Measurements from ENCODE around the gene NUDCD3. TPM values are rescaled to one million over a fixed set of nuclear protein-coding genes. Genes with fewer than 3 reads are reported as not detected.

Gene NUDCD3
- total RNA-seq, 6 experiments from 2014 or later, result 24.4 to 47.1 (median 42.5) TPM

DNA sequence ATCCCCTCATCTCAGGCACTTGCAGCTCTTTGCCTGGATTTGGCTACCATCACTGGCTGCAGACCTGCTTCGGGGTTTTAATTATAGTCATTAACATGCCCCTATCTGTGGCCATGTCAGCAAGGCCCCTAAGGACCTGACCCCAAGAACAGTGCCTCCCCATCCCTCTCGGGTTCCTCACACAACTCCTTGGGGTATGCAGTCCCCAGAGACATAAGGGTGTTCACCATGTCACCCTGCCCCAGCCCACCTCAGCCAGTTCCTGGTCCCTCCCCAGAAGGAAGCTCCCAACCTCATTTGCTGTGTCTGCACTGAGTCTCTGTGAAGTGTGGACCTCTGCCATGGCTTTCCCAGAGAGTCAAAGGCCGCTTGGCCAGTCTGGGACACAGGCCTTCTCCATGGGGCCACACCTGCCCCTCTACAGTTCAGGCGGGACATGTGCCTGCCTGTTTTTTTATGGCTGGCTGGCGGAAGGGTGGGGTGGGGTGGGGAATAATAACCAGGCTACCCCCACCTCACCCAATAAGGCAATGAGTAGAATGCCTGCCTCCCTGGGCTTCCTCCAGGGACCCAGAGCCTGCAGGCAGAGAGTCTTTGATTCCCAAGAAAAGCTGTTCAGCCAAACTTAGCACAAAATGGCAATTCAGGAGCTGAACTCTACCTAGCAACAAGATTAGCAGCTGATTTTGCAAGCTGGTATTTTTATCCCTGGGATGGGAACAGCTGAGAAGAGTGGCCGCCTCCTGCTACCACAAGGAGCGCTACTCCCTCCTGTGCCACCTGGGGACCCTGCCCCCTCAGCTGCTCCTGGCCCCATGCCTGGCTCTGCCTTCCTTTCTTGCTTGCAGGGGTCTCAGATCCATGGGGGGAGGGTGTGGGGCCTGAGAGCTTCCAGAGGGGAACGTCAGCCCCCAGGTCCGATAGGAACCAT, 141.3 kb downstream of the NUDCD3 start:
- H3K4me3 ChIP-seq, result no peak overlapping the region
- no peaks in the 10 kb centered on the region for H3K4me1 ChIP-seq
- ATAC-seq, result no peak
- no peaks in the 10 kb centered on the region for H3K27me3 ChIP-seq
- TF ChIP-seq POLR2A (IDR thresholded peaks at IDR 0.05), result no peak
- TF ChIP-seq, protein P1, sequence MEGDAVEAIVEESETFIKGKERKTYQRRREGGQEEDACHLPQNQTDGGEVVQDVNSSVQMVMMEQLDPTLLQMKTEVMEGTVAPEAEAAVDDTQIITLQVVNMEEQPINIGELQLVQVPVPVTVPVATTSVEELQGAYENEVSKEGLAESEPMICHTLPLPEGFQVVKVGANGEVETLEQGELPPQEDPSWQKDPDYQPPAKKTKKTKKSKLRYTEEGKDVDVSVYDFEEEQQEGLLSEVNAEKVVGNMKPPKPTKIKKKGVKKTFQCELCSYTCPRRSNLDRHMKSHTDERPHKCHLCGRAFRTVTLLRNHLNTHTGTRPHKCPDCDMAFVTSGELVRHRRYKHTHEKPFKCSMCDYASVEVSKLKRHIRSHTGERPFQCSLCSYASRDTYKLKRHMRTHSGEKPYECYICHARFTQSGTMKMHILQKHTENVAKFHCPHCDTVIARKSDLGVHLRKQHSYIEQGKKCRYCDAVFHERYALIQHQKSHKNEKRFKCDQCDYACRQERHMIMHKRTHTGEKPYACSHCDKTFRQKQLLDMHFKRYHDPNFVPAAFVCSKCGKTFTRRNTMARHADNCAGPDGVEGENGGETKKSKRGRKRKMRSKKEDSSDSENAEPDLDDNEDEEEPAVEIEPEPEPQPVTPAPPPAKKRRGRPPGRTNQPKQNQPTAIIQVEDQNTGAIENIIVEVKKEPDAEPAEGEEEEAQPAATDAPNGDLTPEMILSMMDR (IDR thresholded peaks at IDR 0.05), result no peak
- no peak for DNase-seq
- WGBS (ENCODE audit: insufficient coverage, low coverage, low lambda C conversion rate, missing lambda C conversion rate), result 100% methylated on average over 1 of the region's 9 CpGs
- H3K9me3 ChIP-seq, result no peaks in the 10 kb centered on the region
- no peak overlapping the region for H3K27ac ChIP-seq
- no peaks in the 10 kb centered on the region for H3K36me3 ChIP-seq
- intact Hi-C loops (cut with DNase I), result no loop called here

DNA sequence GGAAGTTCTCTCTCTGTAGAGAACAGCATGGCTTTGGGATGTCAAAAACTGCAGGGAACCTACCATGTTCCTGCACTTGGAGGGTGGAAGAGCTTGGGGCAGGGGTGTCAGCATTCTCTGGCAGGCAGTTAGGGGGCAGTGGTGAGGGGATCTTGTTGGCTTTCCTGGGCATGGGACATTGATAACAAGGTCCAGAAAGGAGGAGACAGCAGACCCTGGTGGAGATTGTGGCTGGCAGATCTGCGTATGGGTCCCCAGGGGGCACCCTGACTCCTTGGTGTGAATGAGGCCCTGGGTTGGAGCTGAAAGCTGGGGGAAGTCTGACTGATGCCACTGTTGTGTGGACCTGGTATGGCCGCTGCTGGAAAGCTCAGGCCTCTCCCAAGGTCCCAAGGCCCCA, 142.2 kb downstream of the NUDCD3 start:
- no peaks in the 10 kb centered on the region for H3K9me3 ChIP-seq
- ATAC-seq, result peak in 2 of 4 donors; percentile 19 to 49
- H3K36me3 ChIP-seq, result no peaks in the 10 kb centered on the region
- H3K4me3 ChIP-seq, result no peak overlapping the region
- no CpG with 5 or more reads among the region's 2 CpGs for WGBS (ENCODE audit: insufficient coverage, low coverage, low lambda C conversion rate, missing lambda C conversion rate)
- no peak overlapping the region for H3K27ac ChIP-seq
- TF ChIP-seq, protein P1 (IDR thresholded peaks at IDR 0.05), result peak in 1 of 4 donors; percentile 8
- no peak for TF ChIP-seq POLR2A (IDR thresholded peaks at IDR 0.05)
- H3K27me3 ChIP-seq, result no peaks in the 10 kb centered on the region
- H3K4me1 ChIP-seq, result no peaks in the 10 kb centered on the region
- no peak for DNase-seq
- intact Hi-C loops (cut with DNase I), result no loop called here

DNA sequence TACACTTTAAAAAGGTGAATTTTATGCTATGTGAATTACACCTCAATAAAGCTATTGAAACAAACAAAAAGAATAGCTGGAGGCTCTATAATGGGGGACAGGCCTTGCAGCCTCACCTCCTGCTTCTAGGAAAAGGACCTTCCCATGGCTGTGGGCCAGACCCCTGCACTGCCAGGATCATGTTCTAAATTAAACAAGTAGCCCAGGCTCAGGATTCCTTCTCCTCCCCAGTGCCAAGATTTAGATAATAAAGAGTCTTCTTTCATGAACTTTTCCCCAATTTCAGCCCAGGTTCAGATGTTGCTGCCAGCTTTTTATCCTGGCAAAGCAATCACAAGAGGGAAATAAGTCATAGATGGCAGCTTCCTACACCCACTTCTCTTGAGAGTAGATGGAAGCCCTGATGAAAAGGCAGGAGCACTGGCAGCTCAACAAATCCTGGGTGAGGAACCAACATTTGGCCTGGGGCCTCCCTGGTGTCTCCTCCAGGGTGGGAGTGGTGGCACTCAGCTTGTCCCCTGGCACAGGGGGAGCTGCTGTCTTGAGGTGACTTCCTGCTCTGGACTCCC, 142.8 kb downstream of the NUDCD3 start:
- ATAC-seq (peak in 1 of 4 donors; percentile 27), DNase-seq (no peak)
- no peaks in the 10 kb centered on the region for H3K36me3 ChIP-seq
- H3K27me3 ChIP-seq, result no peaks in the 10 kb centered on the region
- intact Hi-C loops (cut with DNase I), result no loop called here
- H3K4me1 ChIP-seq, result no peaks in the 10 kb centered on the region
- H3K27ac ChIP-seq, result no peak overlapping the region
- TF ChIP-seq, protein P1 (IDR thresholded peaks at IDR 0.05), result no peak
- no peak for TF ChIP-seq POLR2A (IDR thresholded peaks at IDR 0.05)
- H3K9me3 ChIP-seq, result no peaks in the 10 kb centered on the region
- H3K4me3 ChIP-seq, result no peak overlapping the region

DNA sequence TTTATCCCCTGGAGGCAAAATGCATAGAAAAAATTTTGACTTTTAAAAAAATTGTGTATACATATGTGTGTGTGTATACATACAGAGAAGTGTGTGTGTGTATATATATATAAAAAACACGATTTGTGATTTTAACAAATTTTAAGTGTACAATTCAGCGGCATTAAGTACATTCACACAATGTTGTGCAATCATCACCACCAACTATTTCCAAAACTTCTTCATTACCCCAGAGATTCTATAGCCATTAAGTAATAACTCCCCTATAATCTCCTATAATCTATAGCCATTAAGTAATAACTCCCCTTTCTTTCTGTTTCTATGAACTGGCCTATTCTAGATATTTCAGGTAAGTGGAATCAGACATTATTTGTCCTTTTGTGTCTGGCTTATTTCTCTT, 144.4 kb downstream of the NUDCD3 start:
- intact Hi-C loops (cut with DNase I), result no loop called here
- WGBS (ENCODE audit: insufficient coverage, low coverage, low lambda C conversion rate, missing lambda C conversion rate), result 85% methylated on average over 2 of the region's 2 CpGs

More for the DNA sequence above, 144.4 kb downstream of the NUDCD3 start:
- DNase-seq (no peak), ATAC-seq (no peak)
- no peaks in the 10 kb centered on the region for H3K27me3 ChIP-seq
- no peak overlapping the region for H3K27ac ChIP-seq
- TF ChIP-seq, protein P1 (IDR thresholded peaks at IDR 0.05), result no peak
- TF ChIP-seq POLR2A (IDR thresholded peaks at IDR 0.05), result no peak
- no peak overlapping the region for H3K4me3 ChIP-seq
- no peaks in the 10 kb centered on the region for H3K9me3 ChIP-seq
- H3K4me1 ChIP-seq, result no peaks in the 10 kb centered on the region
- H3K36me3 ChIP-seq, result no peaks in the 10 kb centered on the region
